Measurements from ENCODE around the gene COL18A1. TPM values are rescaled to one million over a fixed set of nuclear protein-coding genes. Genes with fewer than 3 reads are reported as not detected.
"Not testable (repeated sequence)": the region's sequence is repeated elsewhere in the genome, so short reads cannot be mapped to it uniquely, and the experiment has no call there.

COL18A1 gene
- total RNA-seq, 2 donors from 2014 or later: 117 to 134 TPM

- H3K9me3 ChIP-seq: no peaks in the 10 kb centered on the region
- H3K4me1 ChIP-seq: no peaks in the 10 kb centered on the region
- DNase-seq (ENCODE audit: low spot score): no peak
- H3K4me3 ChIP-seq: no peak overlapping the region
- no peaks in the 10 kb centered on the region for H3K27me3 ChIP-seq
- no peak overlapping the region for H3K27ac ChIP-seq
- no peak for TF ChIP-seq CTCF (IDR thresholded peaks at IDR 0.05)
- peaks cover 43% of the 10 kb centered on the region for H3K36me3 ChIP-seq
These were observed 94.3 kb downstream of the COL18A1 start for GRCh38 chr21:45499201-45499750.

GRCh38 chr21:45499970-45500577 is 95.1 kb downstream of the COL18A1 start:
- no peak for DNase-seq (ENCODE audit: low spot score)
- Histone ChIP-seq H3K27ac (no peak overlapping the region), H3K27me3 (no peaks in the 10 kb centered on the region), H3K4me3 (no peak overlapping the region), H3K4me1 (no peaks in the 10 kb centered on the region), H3K9me3 (no peaks in the 10 kb centered on the region), H3K36me3 (peaks cover 39% of the 10 kb centered on the region)
- no peak for TF ChIP-seq CTCF (IDR thresholded peaks at IDR 0.05)

GRCh38 chr21:45501081-45502005 is 96.4 kb downstream of the COL18A1 start:
- H3K27ac ChIP-seq; H3K27me3 ChIP-seq; H3K9me3 ChIP-seq; H3K4me1 ChIP-seq; H3K4me3 ChIP-seq; DNase-seq (ENCODE audit: low spot score): not testable (repeated sequence)
- H3K36me3 ChIP-seq: peaks cover 26% of the 10 kb centered on the region

- TF ChIP-seq CTCF (IDR thresholded peaks at IDR 0.05): no peak
- Histone ChIP-seq H3K27ac (no peak overlapping the region), H3K36me3 (peaks cover 20% of the 10 kb centered on the region), H3K4me3 (no peak overlapping the region), H3K4me1 (no peaks in the 10 kb centered on the region), H3K9me3 (no peaks in the 10 kb centered on the region), H3K27me3 (no peaks in the 10 kb centered on the region)
- DNase-seq (ENCODE audit: low spot score): no peak
These were observed 97.0 kb downstream of the COL18A1 start for GRCh38 chr21:45502006-45502345.

- TF ChIP-seq CTCF (IDR thresholded peaks at IDR 0.05): no peak
- no peaks in the 10 kb centered on the region for H3K27me3 ChIP-seq
- H3K4me3 ChIP-seq: no peak overlapping the region
- H3K27ac ChIP-seq: no peak overlapping the region
- DNase-seq (ENCODE audit: low spot score): no peak
- peaks cover 13% of the 10 kb centered on the region for H3K36me3 ChIP-seq
- H3K9me3 ChIP-seq: no peaks in the 10 kb centered on the region
- H3K4me1 ChIP-seq: no peaks in the 10 kb centered on the region
These were observed 97.6 kb downstream of the COL18A1 start for GRCh38 chr21:45502600-45502999.

GRCh38 chr21:45503226-45503625 is 98.3 kb downstream of the COL18A1 start:
- not testable (repeated sequence) for H3K36me3 ChIP-seq; H3K27ac ChIP-seq; H3K27me3 ChIP-seq; H3K9me3 ChIP-seq; DNase-seq (ENCODE audit: low spot score); H3K4me1 ChIP-seq; H3K4me3 ChIP-seq

Data from right atrium auricular region (tissue), 2 donors.